ENCODE data around the gene RALGAPB.

DNA sequence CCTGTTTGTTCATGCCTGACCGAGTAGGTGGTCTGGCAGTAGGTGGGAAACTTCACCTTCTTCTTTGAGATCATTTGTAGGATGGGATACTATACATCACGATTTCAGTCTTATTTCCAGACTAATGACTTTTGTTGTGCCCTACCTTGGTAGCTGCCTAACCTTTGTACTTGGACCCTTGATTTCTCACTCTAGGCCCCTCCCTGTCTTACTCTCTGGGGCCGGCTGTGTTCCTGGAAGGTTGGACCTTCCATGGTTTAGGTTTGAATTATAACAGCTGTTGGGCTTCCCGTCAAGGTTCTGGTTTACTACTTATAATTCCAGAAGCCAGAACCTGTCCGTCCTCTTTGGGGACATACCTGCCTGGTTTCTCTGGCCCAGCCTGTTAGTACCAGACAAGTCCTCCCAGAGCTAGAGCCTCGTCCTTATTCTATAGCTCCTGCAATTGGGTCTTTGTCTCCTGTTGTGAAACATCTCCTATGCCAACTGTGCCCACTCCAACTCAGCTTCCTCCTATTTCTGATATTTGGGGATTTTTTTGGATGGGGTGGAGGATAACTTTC is 93.5 kb downstream of the RALGAPB start:
- TF ChIP-seq, protein P1, sequence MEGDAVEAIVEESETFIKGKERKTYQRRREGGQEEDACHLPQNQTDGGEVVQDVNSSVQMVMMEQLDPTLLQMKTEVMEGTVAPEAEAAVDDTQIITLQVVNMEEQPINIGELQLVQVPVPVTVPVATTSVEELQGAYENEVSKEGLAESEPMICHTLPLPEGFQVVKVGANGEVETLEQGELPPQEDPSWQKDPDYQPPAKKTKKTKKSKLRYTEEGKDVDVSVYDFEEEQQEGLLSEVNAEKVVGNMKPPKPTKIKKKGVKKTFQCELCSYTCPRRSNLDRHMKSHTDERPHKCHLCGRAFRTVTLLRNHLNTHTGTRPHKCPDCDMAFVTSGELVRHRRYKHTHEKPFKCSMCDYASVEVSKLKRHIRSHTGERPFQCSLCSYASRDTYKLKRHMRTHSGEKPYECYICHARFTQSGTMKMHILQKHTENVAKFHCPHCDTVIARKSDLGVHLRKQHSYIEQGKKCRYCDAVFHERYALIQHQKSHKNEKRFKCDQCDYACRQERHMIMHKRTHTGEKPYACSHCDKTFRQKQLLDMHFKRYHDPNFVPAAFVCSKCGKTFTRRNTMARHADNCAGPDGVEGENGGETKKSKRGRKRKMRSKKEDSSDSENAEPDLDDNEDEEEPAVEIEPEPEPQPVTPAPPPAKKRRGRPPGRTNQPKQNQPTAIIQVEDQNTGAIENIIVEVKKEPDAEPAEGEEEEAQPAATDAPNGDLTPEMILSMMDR (IDR thresholded peaks at IDR 0.05 in 8 of 11, conservative IDR thresholded peaks at IDR 0.05 in 3 of 11), result no peak
- no peak for TF ChIP-seq POLR2AphosphoS5 (IDR thresholded peaks at IDR 0.05)

Data from spleen (tissue), 7 donors.